ENCODE data around the gene GABRB2.

The GABRB2 gene

GRCh38 chr5:161340012-161340411 is 206.5 kb downstream of the GABRB2 start:
- no peak for DNase-seq (ENCODE audit: low read depth, low spot score)
- in situ Hi-C loops (cut with HindIII; ENCODE audit: low sequenced_read_pairs): no loop called here
- H3K4me3 ChIP-seq (ENCODE audit: low read depth, low read length): no peak overlapping the region
- no peak for TF ChIP-seq CTCF (IDR thresholded peaks at IDR 0.05; ENCODE audit: low read depth, low read length)

- no peak overlapping the region for H3K4me3 ChIP-seq (ENCODE audit: low read depth, low read length)
- DNase-seq (ENCODE audit: low read depth, low spot score): no peak
- in situ Hi-C loops (cut with HindIII; ENCODE audit: low sequenced_read_pairs): no loop called here
- TF ChIP-seq CTCF (IDR thresholded peaks at IDR 0.05; ENCODE audit: low read depth, low read length): no peak
Measured at GRCh38 chr5:161333194-161333880, 213.2 kb downstream of the GABRB2 start.

GRCh38 chr5:161332343-161332742 is 214.2 kb downstream of the GABRB2 start:
- TF ChIP-seq CTCF (IDR thresholded peaks at IDR 0.05; ENCODE audit: low read depth, low read length): no peak
- no peak for DNase-seq (ENCODE audit: low read depth, low spot score)
- H3K4me3 ChIP-seq (ENCODE audit: low read depth, low read length): no peak overlapping the region
- in situ Hi-C loops (cut with HindIII; ENCODE audit: low sequenced_read_pairs): no loop called here

GRCh38 chr5:161314033-161314432 is 232.5 kb downstream of the GABRB2 start:
- in situ Hi-C loops (cut with HindIII; ENCODE audit: low sequenced_read_pairs): no loop called here
- no peak for TF ChIP-seq CTCF (IDR thresholded peaks at IDR 0.05; ENCODE audit: low read depth, low read length)
- no peak overlapping the region for H3K4me3 ChIP-seq (ENCODE audit: low read depth, low read length)
- no peak for DNase-seq (ENCODE audit: low read depth, low spot score)

GRCh38 chr5:161312882-161313281 is 233.6 kb downstream of the GABRB2 start:
- DNase-seq (ENCODE audit: low read depth, low spot score): no peak
- H3K4me3 ChIP-seq (ENCODE audit: low read depth, low read length): no peak overlapping the region
- TF ChIP-seq CTCF (IDR thresholded peaks at IDR 0.05; ENCODE audit: low read depth, low read length): no peak
- in situ Hi-C loops (cut with HindIII; ENCODE audit: low sequenced_read_pairs): no loop called here

GRCh38 chr5:161311965-161312364 is 234.6 kb downstream of the GABRB2 start:
- no peak for TF ChIP-seq CTCF (IDR thresholded peaks at IDR 0.05; ENCODE audit: low read depth, low read length)
- DNase-seq (ENCODE audit: low read depth, low spot score): no peak
- in situ Hi-C loops (cut with HindIII; ENCODE audit: low sequenced_read_pairs): no loop called here
- H3K4me3 ChIP-seq (ENCODE audit: low read depth, low read length): no peak overlapping the region
